ENCODE data around the gene SMPD4. TPM values are rescaled to one million over a fixed set of nuclear protein-coding genes. Genes with fewer than 3 reads are reported as not detected.
"Not testable (repeated sequence)": the region's sequence is repeated elsewhere in the genome, so short reads cannot be mapped to it uniquely, and the experiment has no call there.

The SMPD4 gene
- total and polyA plus RNA-seq, 2 donors (not counting 3 experiments of a cell fraction or from before 2014, with no cell fraction given), result 85.3 to 88.1 TPM

DNA sequence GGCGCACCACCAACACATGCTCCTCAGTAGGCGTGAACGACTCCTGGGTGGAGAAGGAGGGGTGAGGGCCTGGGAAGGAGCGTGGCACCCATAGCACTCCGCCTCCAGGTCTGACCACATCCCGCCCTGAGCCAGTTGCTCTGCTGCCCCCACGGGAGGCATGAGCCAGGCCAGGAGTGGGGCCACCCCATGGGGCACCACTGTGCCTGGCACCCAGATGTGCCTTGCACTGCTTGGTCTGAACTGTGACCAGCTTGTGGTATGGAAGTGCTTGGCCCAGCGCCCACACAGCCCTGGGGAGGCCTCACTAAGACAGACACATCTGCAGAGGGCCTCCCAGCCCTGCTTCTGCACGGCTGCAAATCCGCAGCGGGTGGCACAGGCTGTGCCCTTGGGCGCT lies 24.0 kb downstream of the SMPD4 start:
- intact Hi-C loops (cut with micrococcal nuclease); FAIRE-seq: not testable (repeated sequence)

GRCh38 chr2:130156624-130157004 lies 24.8 kb downstream of the SMPD4 start:
- CTCF ChIA-PET, result interaction anchor here (1.1 to 1.4 kb wide), 3 partner anchors 176 to 180 kb away, joined by 3 to 17 read pairs (median 4); no protein-coding TSS in a partner anchor
- no peak overlapping the region for H3K27ac ChIP-seq (ENCODE audit: insufficient read depth, low read depth, low read length)
- intact Hi-C loops (cut with micrococcal nuclease), result loop anchor here (1.0 kb wide), 1 partner anchor 176 kb away; no protein-coding TSS in a partner anchor

More for the DNA sequence above, 24.0 kb downstream of the SMPD4 start:
- H3K9me3 ChIP-seq (replicated peaks; ENCODE audit: control insufficient read depth, insufficient read depth, low read length); BruUV-seq (replicated peaks); H3K4me2 ChIP-seq (ENCODE audit: insufficient read depth, low read length); H3K4me3 ChIP-seq (replicated peaks in 1 of 3; ENCODE audit: insufficient read depth in 1 of 3, low read depth in 1 of 3, low read length in 3 of 3); H3K9me1 ChIP-seq (replicated peaks; ENCODE audit: control insufficient read depth, extremely low read depth, insufficient read depth, low read length); H3K79me2 ChIP-seq (ENCODE audit: control insufficient read depth, insufficient read depth, low read length); CTCF ChIA-PET; dilution Hi-C loops (cut with MboI; ENCODE audit: extremely low pct_ligation_motif_present, low sequenced_read_pairs); H4K20me1 ChIP-seq (replicated peaks; ENCODE audit: control insufficient read depth, extremely low read depth, insufficient read depth, low read length); H3K27me3 ChIP-seq (ENCODE audit: control insufficient read depth in 2 of 2, insufficient read depth in 2 of 2, low read length in 2 of 2); H3K9ac ChIP-seq (replicated peaks; ENCODE audit: extremely low read depth, insufficient read depth, low read length); H2AFZ ChIP-seq (ENCODE audit: low read depth, low read length); DNase-seq (ENCODE audit: low read depth, low spot score); POLR2A ChIA-PET; H3K4me1 ChIP-seq (ENCODE audit: control insufficient read depth, extremely low read depth, insufficient read depth, low read length); H3K27ac ChIP-seq (ENCODE audit: insufficient read depth, low read depth, low read length): not testable (repeated sequence)
- H3K36me3 ChIP-seq (ENCODE audit: control insufficient read depth in 2 of 2, extremely low read depth in 1 of 2, insufficient read depth in 2 of 2, low read length in 2 of 2), result peaks cover 0 to 17% of the 10 kb centered on the region in 2 experiments

More at GRCh38 chr2:130156624-130157004, 24.8 kb downstream of the SMPD4 start:
- H3K4me3 ChIP-seq (replicated peaks in 1 of 3; ENCODE audit: insufficient read depth in 1 of 3, low read depth in 1 of 3, low read length in 3 of 3), result no peak overlapping the region
- no peak for TF ChIP-seq POLR2A (IDR thresholded peaks at IDR 0.05; ENCODE audit: low read depth, low read length)
- no peak for TF ChIP-seq MAX (IDR thresholded peaks at IDR 0.05; ENCODE audit: insufficient read depth, insufficient read length)
- no peak for TF ChIP-seq POLR2AphosphoS5 (IDR thresholded peaks at IDR 0.05; ENCODE audit: insufficient read depth, low read depth, low read length)
- TF ChIP-seq EZH2 (IDR thresholded peaks at IDR 0.05; ENCODE audit: borderline replicate concordance, low read depth, low read length, severe bottlenecking), result no peak
- TF ChIP-seq CTCF (IDR thresholded peaks at IDR 0.05; ENCODE audit: extremely low read depth in 1 of 2, insufficient read depth in 1 of 2, low read depth in 1 of 2, low read length in 2 of 2), result no peak
- TF ChIP-seq FOS (IDR thresholded peaks at IDR 0.05; ENCODE audit: borderline replicate concordance, insufficient read depth, low read length), result no peak
- TF ChIP-seq JUN (IDR thresholded peaks at IDR 0.05; ENCODE audit: borderline replicate concordance, insufficient read depth, insufficient read length, low read depth), result no peak
- TF ChIP-seq MYC (IDR thresholded peaks at IDR 0.05; ENCODE audit: low read depth, low read length), result no peak
- TF ChIP-seq GATA2 (IDR thresholded peaks at IDR 0.05; ENCODE audit: insufficient read depth, insufficient read length, low read depth, low read length), result no peak
- no peaks in the 10 kb centered on the region for H3K27me3 ChIP-seq (ENCODE audit: control insufficient read depth in 2 of 2, insufficient read depth in 2 of 2, low read length in 2 of 2)
- H4K20me1 ChIP-seq (replicated peaks; ENCODE audit: control insufficient read depth, extremely low read depth, insufficient read depth, low read length), result no peaks in the 10 kb centered on the region
- no peak for FAIRE-seq
- H3K79me2 ChIP-seq (ENCODE audit: control insufficient read depth, insufficient read depth, low read length), result no peaks in the 10 kb centered on the region
- H3K9me1 ChIP-seq (replicated peaks; ENCODE audit: control insufficient read depth, extremely low read depth, insufficient read depth, low read length), result no peaks in the 10 kb centered on the region
- no peak overlapping the region for H3K9ac ChIP-seq (replicated peaks; ENCODE audit: extremely low read depth, insufficient read depth, low read length)
- H3K36me3 ChIP-seq (ENCODE audit: control insufficient read depth in 2 of 2, extremely low read depth in 1 of 2, insufficient read depth in 2 of 2, low read length in 2 of 2), result peaks cover 0 to 22% of the 10 kb centered on the region in 2 experiments
- POLR2A ChIA-PET, result no interaction called here
- dilution Hi-C loops (cut with MboI; ENCODE audit: extremely low pct_ligation_motif_present, low sequenced_read_pairs), result no loop called here
- no peak overlapping the region for H3K4me2 ChIP-seq (ENCODE audit: insufficient read depth, low read length)
- no peaks in the 10 kb centered on the region for H3K9me3 ChIP-seq (replicated peaks; ENCODE audit: control insufficient read depth, insufficient read depth, low read length)
- no peak for DNase-seq (ENCODE audit: low read depth, low spot score)
- no TSS peak for BruUV-seq (replicated peaks)
- no peaks in the 10 kb centered on the region for H3K4me1 ChIP-seq (ENCODE audit: control insufficient read depth, extremely low read depth, insufficient read depth, low read length)
- H2AFZ ChIP-seq (ENCODE audit: low read depth, low read length), result no peak overlapping the region
